Measurements from ENCODE around the gene MUL1. TPM values are rescaled to one million over a fixed set of nuclear protein-coding genes. Genes with fewer than 3 reads are reported as not detected.
A peak's percentile ranks its signal among the peaks of the same experiment; 100 is the strongest.

Gene MUL1
- total and polyA plus RNA-seq, 9 of the 15 experiments (the other 6 are each of a cell fraction or from before 2014, with no cell fraction given): 10.4 to 32.9 (median 19.3) TPM

DNA sequence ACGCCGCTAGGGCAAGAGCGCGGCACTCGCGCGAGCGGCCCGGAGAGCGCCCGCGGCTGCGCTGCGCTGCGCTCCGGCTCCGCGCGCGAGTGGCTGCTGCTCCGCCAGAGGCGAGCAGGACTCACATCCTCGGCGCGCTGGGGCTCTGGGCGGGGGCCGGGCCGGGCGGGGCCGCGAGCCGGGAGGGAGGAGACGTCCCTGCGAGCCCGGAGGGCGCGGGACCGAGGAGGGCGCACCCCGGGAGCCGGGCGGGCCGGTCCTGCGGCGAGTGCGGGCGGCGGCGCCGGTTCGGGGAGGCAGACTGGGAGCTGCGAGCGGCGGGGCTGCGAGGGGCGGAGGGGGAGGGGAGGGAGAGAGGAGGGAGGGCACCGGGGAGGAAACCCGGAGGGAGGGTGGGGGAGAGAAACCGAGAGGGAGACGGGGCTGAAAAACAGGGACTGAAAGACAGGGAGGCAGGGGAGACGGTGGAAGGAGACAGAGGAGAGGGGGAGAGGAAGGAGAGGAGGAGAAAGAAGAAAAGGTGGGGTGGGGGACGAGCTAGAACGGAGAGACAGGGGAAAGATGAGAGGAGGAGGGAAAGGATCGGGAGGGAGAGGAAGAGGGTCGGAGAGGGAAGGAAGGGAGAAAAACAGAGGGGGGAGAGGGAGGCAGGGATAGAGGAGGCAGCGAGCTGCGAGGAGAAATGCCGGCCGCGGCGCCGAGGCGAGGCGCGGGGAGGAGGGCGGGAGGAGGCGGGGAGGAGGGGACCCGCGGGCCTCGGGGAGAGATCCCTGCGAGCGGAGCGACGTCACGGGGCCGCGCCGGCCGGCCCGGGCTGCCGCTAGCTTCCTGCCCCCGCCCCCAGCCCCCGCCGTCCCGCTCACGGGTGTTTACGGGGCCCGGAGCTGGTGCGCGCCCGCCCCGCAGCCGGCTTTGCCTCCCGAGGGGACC, 22.2 kb downstream of the MUL1 start, which contains the start of gene CAMK2N1 (continued):
- TF ChIP-seq, protein P1, sequence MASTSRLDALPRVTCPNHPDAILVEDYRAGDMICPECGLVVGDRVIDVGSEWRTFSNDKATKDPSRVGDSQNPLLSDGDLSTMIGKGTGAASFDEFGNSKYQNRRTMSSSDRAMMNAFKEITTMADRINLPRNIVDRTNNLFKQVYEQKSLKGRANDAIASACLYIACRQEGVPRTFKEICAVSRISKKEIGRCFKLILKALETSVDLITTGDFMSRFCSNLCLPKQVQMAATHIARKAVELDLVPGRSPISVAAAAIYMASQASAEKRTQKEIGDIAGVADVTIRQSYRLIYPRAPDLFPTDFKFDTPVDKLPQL (IDR thresholded peaks at IDR 0.05; ENCODE audit: extremely low read depth, insufficient read length): no peak
- TF ChIP-seq, protein P2, sequence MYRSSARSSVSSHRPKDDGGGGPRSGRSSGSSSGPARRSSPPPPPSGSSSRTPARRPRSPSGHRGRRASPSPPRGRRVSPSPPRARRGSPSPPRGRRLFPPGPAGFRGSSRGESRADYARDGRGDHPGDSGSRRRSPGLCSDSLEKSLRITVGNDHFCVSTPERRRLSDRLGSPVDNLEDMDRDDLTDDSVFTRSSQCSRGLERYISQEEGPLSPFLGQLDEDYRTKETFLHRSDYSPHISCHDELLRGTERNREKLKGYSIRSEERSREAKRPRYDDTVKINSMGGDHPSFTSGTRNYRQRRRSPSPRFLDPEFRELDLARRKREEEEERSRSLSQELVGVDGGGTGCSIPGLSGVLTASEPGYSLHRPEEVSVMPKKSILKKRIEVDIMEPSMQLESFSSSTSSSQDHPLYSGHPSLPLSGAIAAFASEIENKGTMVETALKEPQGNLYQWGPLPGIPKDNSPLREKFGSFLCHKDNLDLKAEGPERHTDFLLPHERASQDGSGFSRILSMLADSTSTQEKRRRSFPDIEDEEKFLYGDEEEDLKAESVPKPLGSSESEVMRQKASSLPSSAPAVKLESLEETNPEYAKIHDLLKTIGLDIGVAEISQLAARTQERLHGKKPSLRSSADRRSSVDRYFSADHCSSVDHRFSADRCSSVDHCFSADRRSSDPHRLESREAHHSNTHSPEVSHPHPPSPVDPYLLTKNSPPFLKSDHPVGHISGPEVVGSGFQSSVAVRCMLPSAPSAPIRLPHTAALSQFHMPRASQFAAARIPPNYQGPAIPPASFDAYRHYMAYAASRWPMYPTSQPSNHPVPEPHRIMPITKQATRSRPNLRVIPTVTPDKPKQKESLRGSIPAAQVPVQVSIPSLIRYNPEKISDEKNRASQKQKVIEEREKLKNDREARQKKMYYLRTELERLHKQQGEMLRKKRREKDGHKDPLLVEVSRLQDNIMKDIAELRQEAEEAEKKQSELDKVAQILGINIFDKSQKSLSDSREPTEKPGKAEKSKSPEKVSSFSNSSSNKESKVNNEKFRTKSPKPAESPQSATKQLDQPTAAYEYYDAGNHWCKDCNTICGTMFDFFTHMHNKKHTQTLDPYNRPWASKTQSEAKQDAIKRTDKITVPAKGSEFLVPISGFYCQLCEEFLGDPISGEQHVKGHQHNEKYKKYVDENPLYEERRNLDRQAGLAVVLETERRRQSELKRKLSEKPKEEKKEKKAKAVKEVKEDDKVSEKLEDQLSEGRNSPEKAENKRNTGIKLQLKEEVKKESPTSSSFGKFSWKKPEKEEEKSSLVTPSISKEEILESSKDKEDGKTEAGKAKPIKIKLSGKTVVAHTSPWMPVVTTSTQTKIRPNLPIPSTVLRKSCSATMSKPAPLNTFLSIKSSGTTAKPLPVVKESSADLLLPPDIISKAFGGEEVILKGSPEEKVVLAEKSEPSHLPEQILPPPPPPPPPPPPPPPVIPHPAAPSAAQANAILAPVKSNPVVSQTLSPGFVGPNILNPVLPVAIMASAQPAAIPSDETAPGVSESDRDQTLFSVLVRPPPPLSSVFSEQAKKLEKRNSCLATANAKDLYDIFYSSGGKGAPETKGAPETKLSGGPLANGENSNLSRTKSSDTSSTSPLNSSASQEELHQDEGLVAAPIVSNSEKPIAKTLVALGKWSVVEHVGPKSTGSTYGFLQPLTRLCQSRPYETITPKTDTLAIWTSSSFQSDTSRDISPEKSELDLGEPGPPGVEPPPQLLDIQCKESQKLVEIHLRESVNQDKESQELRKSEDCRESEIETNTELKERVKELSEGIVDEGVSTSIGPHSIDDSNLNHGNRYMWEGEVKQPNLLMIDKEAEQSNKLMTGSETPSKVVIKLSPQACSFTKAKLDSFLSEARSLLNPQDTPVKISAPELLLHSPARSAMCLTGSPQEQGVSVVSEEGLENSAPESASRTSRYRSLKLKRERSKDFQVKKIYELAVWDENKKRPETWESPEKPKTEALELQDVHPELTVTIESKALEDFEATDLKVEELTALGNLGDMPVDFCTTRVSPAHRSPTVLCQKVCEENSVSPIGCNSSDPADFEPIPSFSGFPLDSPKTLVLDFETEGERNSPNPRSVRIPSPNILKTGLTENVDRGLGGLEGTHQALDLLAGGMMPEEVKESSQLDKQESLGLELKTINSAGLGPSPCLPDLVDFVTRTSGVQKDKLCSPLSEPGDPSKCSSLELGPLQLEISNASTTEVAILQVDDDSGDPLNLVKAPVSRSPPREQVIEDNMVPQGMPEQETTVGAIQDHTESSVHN (IDR thresholded peaks at IDR 0.05; ENCODE audit: borderline replicate concordance in 1 of 2, low read depth in 1 of 2): no peak
- TF ChIP-seq ZNF764 (CRISPR knock-in tag; IDR thresholded peaks at IDR 0.05; ENCODE audit: low read depth) (no peak), MCM5 (IDR thresholded peaks at IDR 0.05; ENCODE audit: low read depth) (no peak), ZNF76 (CRISPR knock-in tag; IDR thresholded peaks at IDR 0.05; ENCODE audit: borderline replicate concordance) (no peak), TAF15 (IDR thresholded peaks at IDR 0.05; ENCODE audit: low read depth, low read length) (no peak), LARP7 (IDR thresholded peaks at IDR 0.05) (peak; percentile 93), ZNF408 (CRISPR knock-in tag; IDR thresholded peaks at IDR 0.05; ENCODE audit: low read depth) (no peak), MTA1 (IDR thresholded peaks at IDR 0.05; ENCODE audit: borderline replicate concordance) (0 out of 2 replicates have a peak, but pooled peaks have one; percentile 51), NONO (IDR thresholded peaks at IDR 0.05; ENCODE audit: low read depth in 2 of 2, low read length in 1 of 2) (no peak), FOSL1 (tag; conservative IDR thresholded peaks at IDR 0.05) (no peak), BRD9 (IDR thresholded peaks at IDR 0.05; ENCODE audit: low read depth, partially characterized antibody) (no peak), E2F3 (CRISPR knock-in tag; IDR thresholded peaks at IDR 0.05) (no peak), GATAD2A (IDR thresholded peaks at IDR 0.05) (no peak), SIN3B (IDR thresholded peaks at IDR 0.05; ENCODE audit: low read depth) (no peak), SP2 (IDR thresholded peaks at IDR 0.05; ENCODE audit: extremely low read depth, low read depth, low read length, poor library complexity, severe bottlenecking) (no peak), NCOA4 (IDR thresholded peaks at IDR 0.05; ENCODE audit: partially characterized antibody) (peak; percentile 51)
- TF ChIP-seq, protein P3, sequence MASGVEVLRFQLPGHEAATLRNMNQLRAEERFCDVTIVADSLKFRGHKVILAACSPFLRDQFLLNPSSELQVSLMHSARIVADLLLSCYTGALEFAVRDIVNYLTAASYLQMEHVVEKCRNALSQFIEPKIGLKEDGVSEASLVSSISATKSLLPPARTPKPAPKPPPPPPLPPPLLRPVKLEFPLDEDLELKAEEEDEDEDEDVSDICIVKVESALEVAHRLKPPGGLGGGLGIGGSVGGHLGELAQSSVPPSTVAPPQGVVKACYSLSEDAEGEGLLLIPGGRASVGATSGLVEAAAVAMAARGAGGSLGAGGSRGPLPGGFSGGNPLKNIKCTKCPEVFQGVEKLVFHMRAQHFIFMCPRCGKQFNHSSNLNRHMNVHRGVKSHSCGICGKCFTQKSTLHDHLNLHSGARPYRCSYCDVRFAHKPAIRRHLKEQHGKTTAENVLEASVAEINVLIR (CRISPR knock-in tag; IDR thresholded peaks at IDR 0.05): no peak
